CD14-positive monocyte (primary cell): ENCODE measurements around the gene GAB1. TPM values are rescaled to one million over a fixed set of nuclear protein-coding genes. Genes with fewer than 3 reads are reported as not detected.

ENCODE experiments used
- DNase-seq, 3 donors: peaks; one replicate each; pipeline ENCODE4 v3.0.0-alpha.2; 2011 to 2022
- H2AFZ ChIP-seq: 2 replicates; pipeline ENCODE4 v1.6.0; 2012; ENCODE audit warnings: mild to moderate bottlenecking, low read depth, low read length, inconsistent platforms; ENCODE audit not compliant: insufficient read depth, poor library complexity, severe bottlenecking
- H3K27ac ChIP-seq, 2 donors: 1 replicate in 1 of 2; 2 replicates in 1 of 2; pipeline ENCODE4 v1.5.1; 2012 to 2013; ENCODE audit warnings: low read length in 2 of 2, control low read depth in 1 of 2, inconsistent platforms in 1 of 2, low read depth in 1 of 2, mild to moderate bottlenecking in 1 of 2
- H3K27me3 ChIP-seq, 2 donors: one replicate each; pipeline versions ENCODE4 v1.6.0 to v1.6.1; 2011 to 2013; ENCODE audit warnings: low read length in 2 of 2; ENCODE audit not compliant: control insufficient read depth in 2 of 2, insufficient read depth in 2 of 2
- H3K36me3 ChIP-seq, 2 donors: replicated peaks in 1 of 2; 1 replicate in 1 of 2; 2 replicates in 1 of 2; pipeline versions ENCODE4 v1.5.1 to v1.6.1; 2012 to 2013; ENCODE audit warnings: low read length in 2 of 2, control low read depth in 1 of 2, inconsistent platforms in 1 of 2, mild to moderate bottlenecking in 1 of 2; ENCODE audit not compliant: insufficient read depth in 2 of 2, control insufficient read depth in 1 of 2
- H3K4me1 ChIP-seq, 2 donors: 1 replicate in 1 of 2; 2 replicates in 1 of 2; pipeline versions ENCODE4 v1.5.1 to v1.6.1; 2012 to 2013; ENCODE audit warnings: low read length in 2 of 2, control low read depth in 1 of 2, inconsistent platforms in 1 of 2, mild to moderate bottlenecking in 1 of 2, moderate library complexity in 1 of 2; ENCODE audit not compliant: insufficient read depth in 2 of 2, control insufficient read depth in 1 of 2
- H3K4me2 ChIP-seq: replicated peaks from 2 replicates; pipeline ENCODE3; 2012; ENCODE audit warnings: low read length, moderate library complexity, mild to moderate bottlenecking; ENCODE audit not compliant: poor library complexity, severe bottlenecking; ENCODE audit errors: extremely low read depth
- H3K4me3 ChIP-seq, 3 experiments: fragments of 200-600 bp in 1 of 3; sonication (generic) in 1 of 3; replicated peaks in 1 of 3; 1 replicate in 2 of 3; 2 replicates in 1 of 3; pipeline ENCODE4 v1.5.1; 2011 to 2013; ENCODE audit warnings: low read length in 3 of 3, mild to moderate bottlenecking in 3 of 3, control low read depth in 2 of 3, low read depth in 2 of 3, inconsistent platforms in 1 of 3, moderate library complexity in 1 of 3
- H3K79me2 ChIP-seq: 2 replicates; pipeline ENCODE4 v1.6.0; 2012; ENCODE audit warnings: mild to moderate bottlenecking, control low read depth, inconsistent platforms, low read length, moderate library complexity; ENCODE audit not compliant: insufficient read depth
- H3K9ac ChIP-seq: 2 replicates; pipeline ENCODE4 v1.6.0; 2017; ENCODE audit warnings: low read length, mild to moderate bottlenecking; ENCODE audit not compliant: insufficient read depth, poor library complexity, severe bottlenecking
- H3K9me3 ChIP-seq, 2 donors: replicated peaks in 1 of 2; 1 replicate in 1 of 2; 2 replicates in 1 of 2; pipeline versions ENCODE4 v1.5.1 to v1.6.1; 2012 to 2013; ENCODE audit warnings: low read length in 2 of 2, control low read depth in 1 of 2; ENCODE audit not compliant: control insufficient read depth in 1 of 2, insufficient read depth in 1 of 2
- H4K20me1 ChIP-seq: 2 replicates; pipeline ENCODE4 v1.6.0; 2012; ENCODE audit warnings: mild to moderate bottlenecking, low read length, control low read depth, moderate library complexity; ENCODE audit not compliant: insufficient read depth
- H3K27ac Mint-ChIP-seq, 7 donors: one replicate each; pipeline ENCODE4 v1.8.0; 2020; ENCODE audit warnings: mild to moderate bottlenecking in 7 of 7, mixed read lengths in 7 of 7, moderate library complexity in 6 of 7, inconsistent platforms in 2 of 7
- H3K27me3 Mint-ChIP-seq, 3 donors: one replicate each; pipeline ENCODE4 v1.8.0; 2021 to 2022; ENCODE audit warnings: low read depth in 3 of 3, mild to moderate bottlenecking in 3 of 3, mixed read lengths in 3 of 3, moderate library complexity in 3 of 3, inconsistent platforms in 1 of 3
- H3K36me3 Mint-ChIP-seq, 2 donors: one replicate each; pipeline ENCODE4 v1.8.0; 2020; ENCODE audit warnings: mixed read lengths in 2 of 2, inconsistent platforms in 1 of 2, mild to moderate bottlenecking in 1 of 2
- H3K4me1 Mint-ChIP-seq: one replicate; pipeline ENCODE4 v1.8.0; 2020; ENCODE audit warnings: mild to moderate bottlenecking, mixed read lengths
- H3K4me3 Mint-ChIP-seq, 2 donors: one replicate each; pipeline ENCODE4 v1.8.0; 2020; ENCODE audit warnings: mild to moderate bottlenecking in 2 of 2, mixed read lengths in 2 of 2, moderate library complexity in 1 of 2
- H3K9me3 Mint-ChIP-seq, 7 donors: one replicate each; pipeline ENCODE4 v1.8.0; 2020 to 2022; ENCODE audit warnings: mixed read lengths in 7 of 7, mild to moderate bottlenecking in 6 of 7, moderate library complexity in 6 of 7, inconsistent platforms in 2 of 7
- WGBS: methylation state at CpG from one replicate; pipeline ENCODE4 v1.1.5; 2013; ENCODE audit warnings: missing lambda C conversion rate; ENCODE audit not compliant: insufficient coverage; 5-methylcytosine and 5-hydroxymethylcytosine counted together
- intact Hi-C, 2 donors: fragments of 100-400 bp; cut with micrococcal nuclease; formaldehyde crosslinking; loops; one replicate each; pipeline versions ENCODE4 v1.15.0 to v1.15.1; 2023
- polyA plus RNA-seq, 3 donors: library from polyadenylated mRNA; depleted of rRNA in 1 of 3; unstranded in 2 of 3; stranded (reverse) in 1 of 3; fragments of 300-500 nt in 2 of 3; fragments of >200 nt in 1 of 3; fragmentation: Illumina TruSeq in 2 of 3; gene quantifications; 1 replicate in 2 of 3; 2 replicates in 1 of 3; pipeline ENCODE4 v1.2.3, GENCODE V29; 2012 to 2021
- TF ChIP-seq, protein P1 (sequence below): fragments of 200-600 bp; IDR thresholded peaks from one replicate; pipeline ENCODE4 v1.8.0; 2022; ENCODE audit warnings: antibody characterized with exemption, mild to moderate bottlenecking

GAB1 gene
- polyA plus RNA-seq, 3 donors, result 0.55 to 7.3 (median 0.69) TPM

DNA sequence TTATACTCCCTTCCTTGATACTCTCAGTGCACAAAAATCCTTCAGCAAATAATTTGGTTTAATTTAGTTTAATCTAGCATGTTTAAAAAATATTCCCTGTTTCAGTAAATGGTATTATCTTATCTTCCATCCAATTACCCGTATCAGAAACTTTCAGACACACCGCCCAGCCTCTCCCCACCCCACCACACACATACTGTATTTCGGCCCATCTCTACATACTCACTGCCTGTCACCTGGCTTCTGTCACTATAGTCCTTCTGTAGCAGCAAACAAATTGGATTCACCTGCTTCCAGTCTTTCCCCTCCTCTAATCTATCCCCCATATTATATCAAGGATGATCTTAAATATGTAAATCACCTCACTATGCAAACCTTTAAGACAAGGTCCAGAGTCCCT lies 24.8 kb upstream of the GAB1 start:
- H4K20me1 ChIP-seq, result no peaks in the 10 kb centered on the region
- no peaks in the 10 kb centered on the region for H3K79me2 ChIP-seq
- no peak overlapping the region for H3K27ac ChIP-seq
- H3K9me3 ChIP-seq, result no peaks in the 10 kb centered on the region
- WGBS, result 91% methylated on average over 3 of the region's 3 CpGs
- DNase-seq, result no peak
- no peaks in the 10 kb centered on the region for H3K4me1 ChIP-seq
- TF ChIP-seq, protein P1, sequence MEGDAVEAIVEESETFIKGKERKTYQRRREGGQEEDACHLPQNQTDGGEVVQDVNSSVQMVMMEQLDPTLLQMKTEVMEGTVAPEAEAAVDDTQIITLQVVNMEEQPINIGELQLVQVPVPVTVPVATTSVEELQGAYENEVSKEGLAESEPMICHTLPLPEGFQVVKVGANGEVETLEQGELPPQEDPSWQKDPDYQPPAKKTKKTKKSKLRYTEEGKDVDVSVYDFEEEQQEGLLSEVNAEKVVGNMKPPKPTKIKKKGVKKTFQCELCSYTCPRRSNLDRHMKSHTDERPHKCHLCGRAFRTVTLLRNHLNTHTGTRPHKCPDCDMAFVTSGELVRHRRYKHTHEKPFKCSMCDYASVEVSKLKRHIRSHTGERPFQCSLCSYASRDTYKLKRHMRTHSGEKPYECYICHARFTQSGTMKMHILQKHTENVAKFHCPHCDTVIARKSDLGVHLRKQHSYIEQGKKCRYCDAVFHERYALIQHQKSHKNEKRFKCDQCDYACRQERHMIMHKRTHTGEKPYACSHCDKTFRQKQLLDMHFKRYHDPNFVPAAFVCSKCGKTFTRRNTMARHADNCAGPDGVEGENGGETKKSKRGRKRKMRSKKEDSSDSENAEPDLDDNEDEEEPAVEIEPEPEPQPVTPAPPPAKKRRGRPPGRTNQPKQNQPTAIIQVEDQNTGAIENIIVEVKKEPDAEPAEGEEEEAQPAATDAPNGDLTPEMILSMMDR, result no peak
- H3K27me3 ChIP-seq, result no peaks in the 10 kb centered on the region
- peaks cover 0 to 5% (median 2%) of the 10 kb centered on the region in 3 donors for H3K27me3 Mint-ChIP-seq
- no peak overlapping the region for H3K4me3 ChIP-seq
- H3K4me1 Mint-ChIP-seq, result no peaks in the 10 kb centered on the region
- H3K9ac ChIP-seq, result no peak overlapping the region
- intact Hi-C loops, result no loop called here
- no peaks in the 10 kb centered on the region for H3K36me3 ChIP-seq
- H3K4me3 Mint-ChIP-seq, result no peak overlapping the region
- H2AFZ ChIP-seq, result no peak overlapping the region
- H3K27ac Mint-ChIP-seq, result peak overlapping the region in 1 of 7 donors; percentile 10
- no peaks in the 10 kb centered on the region for H3K36me3 Mint-ChIP-seq
- H3K9me3 Mint-ChIP-seq, result peaks cover 0 to 6% (median 0%) of the 10 kb centered on the region in 7 donors
- H3K4me2 ChIP-seq, result no peak overlapping the region

DNA sequence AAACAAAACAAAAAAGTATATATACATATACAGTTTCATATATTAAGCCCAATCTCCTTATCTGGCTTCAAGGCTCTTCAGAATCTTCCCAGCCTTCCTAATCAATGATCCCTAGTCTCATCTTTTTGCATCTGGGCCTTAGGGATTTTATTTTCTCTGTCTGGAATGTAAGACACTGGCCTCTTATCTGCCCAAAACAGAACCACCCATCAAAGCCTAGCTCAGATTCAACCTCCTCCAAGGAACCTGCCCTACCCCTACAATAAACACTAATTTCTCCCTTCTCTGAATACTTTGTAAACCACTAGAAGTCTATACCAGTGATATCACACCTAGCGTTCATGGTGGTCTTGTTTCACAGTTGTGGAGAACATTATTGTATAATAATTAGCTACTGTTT lies 23.2 kb upstream of the GAB1 start:
- no peak overlapping the region for H3K4me3 ChIP-seq
- Mint-ChIP-seq H3K4me3 (no peak overlapping the region), H3K4me1 (no peaks in the 10 kb centered on the region), H3K27me3 (peaks cover 0 to 5% (median 3%) of the 10 kb centered on the region in 3 donors), H3K9me3 (peaks cover 0 to 6% (median 0%) of the 10 kb centered on the region in 7 donors), H3K27ac (no peak overlapping the region), H3K36me3 (no peaks in the 10 kb centered on the region)
- no peaks in the 10 kb centered on the region for H3K9me3 ChIP-seq
- H2AFZ ChIP-seq, result no peak overlapping the region
- intact Hi-C loops, result no loop called here
- H3K79me2 ChIP-seq, result no peaks in the 10 kb centered on the region
- no peaks in the 10 kb centered on the region for H4K20me1 ChIP-seq
- H3K27ac ChIP-seq, result no peak overlapping the region
- no CpG with 5 or more reads among the region's 1 CpG for WGBS
- H3K27me3 ChIP-seq, result no peaks in the 10 kb centered on the region
- no peak overlapping the region for H3K4me2 ChIP-seq
- no peaks in the 10 kb centered on the region for H3K36me3 ChIP-seq
- H3K4me1 ChIP-seq, result no peaks in the 10 kb centered on the region
- TF ChIP-seq, protein P1, result no peak
- no peak for DNase-seq
- no peak overlapping the region for H3K9ac ChIP-seq
